Measurements from ENCODE around the gene ZNF839. TPM values are rescaled to one million over a fixed set of nuclear protein-coding genes. Genes with fewer than 3 reads are reported as not detected.

ZNF839 gene
- 16.4 and 17.3 TPM in 2 replicates for total RNA-seq

- Mint-ChIP-seq H3K36me3 (ENCODE audit: low read depth) (peaks cover 3% of the 10 kb centered on the region), H3K4me1 (ENCODE audit: low read depth) (peaks cover 48% of the 10 kb centered on the region), H3K27me3 (ENCODE audit: low read depth) (no peaks in the 10 kb centered on the region), H3K27ac (peak within 1 kb of the TSS; percentile 96), H3K4me3 (ENCODE audit: low read depth) (peak within 1 kb of the TSS; percentile 96), H3K9me3 (no peaks in the 10 kb centered on the region)
- intact Hi-C loops (cut with micrococcal nuclease) = loop anchor here (1.0 to 5.0 kb wide), 8 partner anchors 14 to 1013 kb away; partner anchors contain the start of genes CINP, EIF5, MOK and RCOR1
- DNase-seq (ENCODE audit: low spot score) = peak; percentile 92
These were observed at the start of gene ZNF839 for GRCh38 chr14:102319351-102320032. TSS of gene ZNF839 (plus strand) at chr14:102319746. CDS start at chr14:102319766, 20 bp downstream.

GRCh38 chr14:102272392-102272791 is 47.2 kb upstream of the ZNF839 start:
- Mint-ChIP-seq H3K36me3 (ENCODE audit: low read depth) (no peaks in the 10 kb centered on the region), H3K4me1 (ENCODE audit: low read depth) (no peaks in the 10 kb centered on the region), H3K27me3 (ENCODE audit: low read depth) (peaks cover 3% of the 10 kb centered on the region), H3K4me3 (ENCODE audit: low read depth) (no peak overlapping the region), H3K9me3 (no peaks in the 10 kb centered on the region), H3K27ac (no peak overlapping the region)
- intact Hi-C loops (cut with micrococcal nuclease) = no loop called here
- DNase-seq (ENCODE audit: low spot score) = no peak

GRCh38 chr14:102275866-102276265 is 43.7 kb upstream of the ZNF839 start:
- Mint-ChIP-seq H3K27ac (no peak overlapping the region), H3K36me3 (ENCODE audit: low read depth) (no peaks in the 10 kb centered on the region), H3K4me3 (ENCODE audit: low read depth) (no peak overlapping the region), H3K9me3 (no peaks in the 10 kb centered on the region), H3K4me1 (ENCODE audit: low read depth) (no peaks in the 10 kb centered on the region), H3K27me3 (ENCODE audit: low read depth) (no peaks in the 10 kb centered on the region)
- intact Hi-C loops (cut with micrococcal nuclease) = no loop called here
- DNase-seq (ENCODE audit: low spot score) = no peak

GRCh38 chr14:102277874-102278630 is 41.5 kb upstream of the ZNF839 start:
- H3K9me3 Mint-ChIP-seq = no peaks in the 10 kb centered on the region
- no peaks in the 10 kb centered on the region for H3K36me3 Mint-ChIP-seq (ENCODE audit: low read depth)
- intact Hi-C loops (cut with micrococcal nuclease) = no loop called here
- no peak overlapping the region for H3K27ac Mint-ChIP-seq
- no peak for DNase-seq (ENCODE audit: low spot score)
- no peak overlapping the region for H3K4me3 Mint-ChIP-seq (ENCODE audit: low read depth)
- H3K4me1 Mint-ChIP-seq (ENCODE audit: low read depth) = no peaks in the 10 kb centered on the region
- H3K27me3 Mint-ChIP-seq (ENCODE audit: low read depth) = peaks cover 2% of the 10 kb centered on the region

- H3K4me1 Mint-ChIP-seq (ENCODE audit: low read depth) = no peaks in the 10 kb centered on the region
- no peaks in the 10 kb centered on the region for H3K36me3 Mint-ChIP-seq (ENCODE audit: low read depth)
- H3K4me3 Mint-ChIP-seq (ENCODE audit: low read depth) = no peak overlapping the region
- H3K27me3 Mint-ChIP-seq (ENCODE audit: low read depth) = peaks cover 2% of the 10 kb centered on the region
- H3K9me3 Mint-ChIP-seq = no peaks in the 10 kb centered on the region
- intact Hi-C loops (cut with micrococcal nuclease) = no loop called here
- DNase-seq (ENCODE audit: low spot score) = no peak
- no peak overlapping the region for H3K27ac Mint-ChIP-seq
These were observed 41.0 kb upstream of the ZNF839 start for GRCh38 chr14:102278631-102278935.

GRCh38 chr14:102279282-102279681 is 40.3 kb upstream of the ZNF839 start:
- Mint-ChIP-seq H3K27me3 (ENCODE audit: low read depth) (peaks cover 2% of the 10 kb centered on the region), H3K36me3 (ENCODE audit: low read depth) (no peaks in the 10 kb centered on the region), H3K27ac (no peak overlapping the region), H3K4me1 (ENCODE audit: low read depth) (no peaks in the 10 kb centered on the region), H3K4me3 (ENCODE audit: low read depth) (no peak overlapping the region), H3K9me3 (no peaks in the 10 kb centered on the region)
- no peak for DNase-seq (ENCODE audit: low spot score)
- intact Hi-C loops (cut with micrococcal nuclease) = no loop called here

- H3K36me3 Mint-ChIP-seq (ENCODE audit: low read depth) = no peaks in the 10 kb centered on the region
- no peaks in the 10 kb centered on the region for H3K9me3 Mint-ChIP-seq
- DNase-seq (ENCODE audit: low spot score) = no peak
- intact Hi-C loops (cut with micrococcal nuclease) = no loop called here
- H3K4me3 Mint-ChIP-seq (ENCODE audit: low read depth) = no peak overlapping the region
- no peaks in the 10 kb centered on the region for H3K4me1 Mint-ChIP-seq (ENCODE audit: low read depth)
- H3K27me3 Mint-ChIP-seq (ENCODE audit: low read depth) = peaks cover 2% of the 10 kb centered on the region
- H3K27ac Mint-ChIP-seq = no peak overlapping the region
These were observed 39.7 kb upstream of the ZNF839 start for GRCh38 chr14:102279688-102280348.

- Mint-ChIP-seq H3K36me3 (ENCODE audit: low read depth) (no peaks in the 10 kb centered on the region), H3K4me3 (ENCODE audit: low read depth) (no peak overlapping the region), H3K27me3 (ENCODE audit: low read depth) (peaks cover 2% of the 10 kb centered on the region), H3K27ac (no peak overlapping the region), H3K4me1 (ENCODE audit: low read depth) (no peaks in the 10 kb centered on the region), H3K9me3 (no peaks in the 10 kb centered on the region)
- no peak for DNase-seq (ENCODE audit: low spot score)
- intact Hi-C loops (cut with micrococcal nuclease) = no loop called here
These were observed 39.1 kb upstream of the ZNF839 start for GRCh38 chr14:102280376-102280962.

GRCh38 chr14:102282751-102283465 is 36.6 kb upstream of the ZNF839 start:
- DNase-seq (ENCODE audit: low spot score) = no peak
- Mint-ChIP-seq H3K27ac (no peak overlapping the region), H3K4me1 (ENCODE audit: low read depth) (no peaks in the 10 kb centered on the region), H3K36me3 (ENCODE audit: low read depth) (no peaks in the 10 kb centered on the region), H3K9me3 (no peaks in the 10 kb centered on the region), H3K27me3 (ENCODE audit: low read depth) (peaks cover 2% of the 10 kb centered on the region), H3K4me3 (ENCODE audit: low read depth) (no peak overlapping the region)
- intact Hi-C loops (cut with micrococcal nuclease) = no loop called here

- Mint-ChIP-seq H3K4me3 (ENCODE audit: low read depth) (no peak overlapping the region), H3K9me3 (no peaks in the 10 kb centered on the region), H3K4me1 (ENCODE audit: low read depth) (no peaks in the 10 kb centered on the region), H3K27ac (no peak overlapping the region), H3K27me3 (ENCODE audit: low read depth) (peaks cover 2% of the 10 kb centered on the region), H3K36me3 (ENCODE audit: low read depth) (no peaks in the 10 kb centered on the region)
- intact Hi-C loops (cut with micrococcal nuclease) = no loop called here
- no peak for DNase-seq (ENCODE audit: low spot score)
These were observed 35.9 kb upstream of the ZNF839 start for GRCh38 chr14:102283631-102284129.

- no peaks in the 10 kb centered on the region for H3K4me1 Mint-ChIP-seq (ENCODE audit: low read depth)
- intact Hi-C loops (cut with micrococcal nuclease) = no loop called here
These were observed 34.4 kb upstream of the ZNF839 start for GRCh38 chr14:102285106-102285505.

GRCh38 chr14:102288139-102288538 is 31.4 kb upstream of the ZNF839 start:
- Mint-ChIP-seq H3K9me3 (no peaks in the 10 kb centered on the region), H3K4me3 (ENCODE audit: low read depth) (no peak overlapping the region), H3K36me3 (ENCODE audit: low read depth) (no peaks in the 10 kb centered on the region), H3K27ac (no peak overlapping the region), H3K4me1 (ENCODE audit: low read depth) (no peaks in the 10 kb centered on the region), H3K27me3 (ENCODE audit: low read depth) (no peaks in the 10 kb centered on the region)
- no peak for DNase-seq (ENCODE audit: low spot score)
- intact Hi-C loops (cut with micrococcal nuclease) = no loop called here

More at GRCh38 chr14:102285106-102285505, 34.4 kb upstream of the ZNF839 start:
- Mint-ChIP-seq H3K36me3 (ENCODE audit: low read depth) (no peaks in the 10 kb centered on the region), H3K9me3 (no peaks in the 10 kb centered on the region), H3K27me3 (ENCODE audit: low read depth) (peaks cover 2% of the 10 kb centered on the region), H3K4me3 (ENCODE audit: low read depth) (no peak overlapping the region), H3K27ac (no peak overlapping the region)
- no peak for DNase-seq (ENCODE audit: low spot score)
